Measurements from ENCODE around the gene LRRC39.

- TF ChIP-seq CTCF (IDR thresholded peaks at IDR 0.05) (no peak), POLR2A (IDR thresholded peaks at IDR 0.05) (no peak)
Observed at GRCh38 chr1:100187912-100188311, 9.9 kb upstream of the LRRC39 start.

All from esophagus squamous epithelium (tissue), 4 donors.